K562 (cell line): Measurements from ENCODE around the gene PPM1M.

Source experiments
- BHLHE40 ChIP-seq: IDR thresholded peaks from 2 replicates; pipeline ENCODE4 v1.6.1; 2011; ENCODE audit warnings: low read length, improper control_type of control experiment
- CHD4 ChIP-seq: fragments of 200-600 bp; sonication (generic); IDR thresholded peaks from 3 replicates; pipeline ENCODE4 v1.6.1; 2012; ENCODE audit warnings: low read depth, mild to moderate bottlenecking, mixed read lengths, low read length, inconsistent platforms; ENCODE audit not compliant: insufficient read depth, insufficient replicate concordance, poor library complexity, severe bottlenecking
- KAT2B ChIP-seq: IDR thresholded peaks from one replicate; pipeline ENCODE4 v1.6.1; 2012; ENCODE audit warnings: low read depth, mild to moderate bottlenecking, control low read depth, inconsistent platforms, low read length, moderate library complexity
- POLR2A ChIP-seq: fragments of 450-650 bp; conservative IDR thresholded peaks from 2 replicates; pipeline ENCODE4 v1.6.1; 2016
- POLR2AphosphoS5 ChIP-seq: IDR thresholded peaks from 2 replicates; pipeline ENCODE4 v1.6.1; 2011; ENCODE audit warnings: mild to moderate bottlenecking, low read depth, low read length, moderate library complexity; ENCODE audit not compliant: control insufficient read depth, insufficient read depth
- POU5F1 ChIP-seq: fragments of 150-350 bp; IDR thresholded peaks from 2 replicates; pipeline ENCODE4 v1.6.1; 2014; ENCODE audit warnings: borderline replicate concordance, low read length, low read depth, mild to moderate bottlenecking; ENCODE audit not compliant: partially characterized antibody
- SP1 ChIP-seq: sonication (generic); formaldehyde crosslinking; IDR thresholded peaks from 2 replicates; pipeline ENCODE4 v1.8.1; 2022; ENCODE audit warnings: mild to moderate bottlenecking, missing genetic modification reagents
- TEAD4 ChIP-seq, 2 experiments: sonication (generic) in 1 of 2; formaldehyde crosslinking in 1 of 2; IDR thresholded peaks; 2 replicates each; pipeline versions ENCODE4 v1.6.1 to v1.8.0; 2012 to 2022; ENCODE audit warnings: borderline replicate concordance in 1 of 2, inconsistent platforms in 1 of 2, low read length in 1 of 2, mild to moderate bottlenecking in 1 of 2, missing genetic modification reagents in 1 of 2
- ZBTB1 ChIP-seq: sonication (generic); formaldehyde crosslinking; IDR thresholded peaks from 2 replicates; pipeline ENCODE4 v1.8.1; 2023; ENCODE audit warnings: missing genetic modification reagents, low read depth, mild to moderate bottlenecking, borderline replicate concordance
- ZC3H4 ChIP-seq: sonication (generic); formaldehyde crosslinking; IDR thresholded peaks from 2 replicates; pipeline ENCODE4 v1.9.0; 2021; ENCODE audit warnings: missing genetic modification reagents, borderline replicate concordance
- TF ChIP-seq, protein P1 (sequence below), 3 experiments: IDR thresholded peaks in 2 of 3; conservative IDR thresholded peaks in 1 of 3; 2 replicates each; pipeline ENCODE4 v1.5.1; 2011 to 2012; ENCODE audit warnings: low read length in 3 of 3, mild to moderate bottlenecking in 3 of 3, control low read depth in 2 of 3, improper control_type of control experiment in 1 of 3, inconsistent platforms in 1 of 3, low read depth in 1 of 3, mixed read lengths in 1 of 3, moderate library complexity in 1 of 3; ENCODE audit not compliant: insufficient read depth in 2 of 3

DNA sequence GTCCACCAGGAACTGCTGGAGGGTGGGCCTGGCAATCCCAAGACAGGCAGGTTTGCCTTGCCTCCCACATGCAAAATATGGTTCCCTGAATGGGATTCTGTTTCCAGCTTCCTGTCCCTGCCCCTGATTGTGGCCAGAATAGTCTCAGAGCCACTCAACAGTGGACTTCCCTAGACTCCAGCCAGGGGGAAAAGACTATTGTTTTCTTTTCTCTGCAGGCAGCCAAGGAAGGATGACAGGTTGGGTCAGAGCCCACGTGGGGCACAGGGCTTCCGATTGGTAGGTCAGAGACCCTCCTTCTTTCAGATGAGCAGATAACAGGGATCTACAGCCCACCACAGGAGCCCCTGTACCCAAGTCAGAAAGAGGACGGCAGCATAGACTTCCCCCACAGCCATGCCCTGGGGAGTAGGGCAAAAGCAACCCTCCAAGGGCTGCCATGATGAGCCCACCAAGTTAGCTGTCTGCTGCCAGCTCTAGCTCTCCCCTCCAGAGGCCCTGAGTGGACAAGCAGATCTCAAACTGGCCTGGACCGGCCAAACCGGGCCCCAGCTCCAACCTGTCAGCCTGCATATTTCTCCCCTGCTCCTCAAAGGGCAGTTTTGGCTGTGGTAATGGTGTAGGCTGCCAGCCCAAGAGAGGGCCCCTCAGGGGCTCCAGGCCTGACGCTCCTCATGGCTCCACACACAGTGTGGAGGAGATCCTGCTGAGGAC is 26.5 kb upstream of the PPM1M start:
- no peak for TF ChIP-seq ZBTB1 (CRISPR knock-in tag)
- TF ChIP-seq, protein P1, sequence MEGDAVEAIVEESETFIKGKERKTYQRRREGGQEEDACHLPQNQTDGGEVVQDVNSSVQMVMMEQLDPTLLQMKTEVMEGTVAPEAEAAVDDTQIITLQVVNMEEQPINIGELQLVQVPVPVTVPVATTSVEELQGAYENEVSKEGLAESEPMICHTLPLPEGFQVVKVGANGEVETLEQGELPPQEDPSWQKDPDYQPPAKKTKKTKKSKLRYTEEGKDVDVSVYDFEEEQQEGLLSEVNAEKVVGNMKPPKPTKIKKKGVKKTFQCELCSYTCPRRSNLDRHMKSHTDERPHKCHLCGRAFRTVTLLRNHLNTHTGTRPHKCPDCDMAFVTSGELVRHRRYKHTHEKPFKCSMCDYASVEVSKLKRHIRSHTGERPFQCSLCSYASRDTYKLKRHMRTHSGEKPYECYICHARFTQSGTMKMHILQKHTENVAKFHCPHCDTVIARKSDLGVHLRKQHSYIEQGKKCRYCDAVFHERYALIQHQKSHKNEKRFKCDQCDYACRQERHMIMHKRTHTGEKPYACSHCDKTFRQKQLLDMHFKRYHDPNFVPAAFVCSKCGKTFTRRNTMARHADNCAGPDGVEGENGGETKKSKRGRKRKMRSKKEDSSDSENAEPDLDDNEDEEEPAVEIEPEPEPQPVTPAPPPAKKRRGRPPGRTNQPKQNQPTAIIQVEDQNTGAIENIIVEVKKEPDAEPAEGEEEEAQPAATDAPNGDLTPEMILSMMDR (IDR thresholded peaks at IDR 0.05 in 2 of 3, conservative IDR thresholded peaks at IDR 0.05 in 1 of 3; ENCODE audit: insufficient read depth in 2 of 3, low read depth in 1 of 3, low read length in 3 of 3), result no peak
- no peak for TF ChIP-seq POU5F1
- TF ChIP-seq KAT2B, result no peak
- TF ChIP-seq BHLHE40, result no peak
- no peak for TF ChIP-seq POLR2A
- TF ChIP-seq POLR2AphosphoS5, result no peak
- no peak for TF ChIP-seq CHD4
- no peak for TF ChIP-seq ZC3H4 (CRISPR knock-in tag)
- no peak for TF ChIP-seq SP1 (CRISPR knock-in tag)
- no peak for TF ChIP-seq TEAD4 (IDR thresholded peaks at IDR 0.05; ENCODE audit: low read length)
- no peak for TF ChIP-seq TEAD4 (CRISPR knock-in tag; IDR thresholded peaks at IDR 0.05; ENCODE audit: borderline replicate concordance)
